Measurements from ENCODE around the gene TCL1B. TPM values are rescaled to one million over a fixed set of nuclear protein-coding genes. Genes with fewer than 3 reads are reported as not detected.

Gene TCL1B
- total RNA-seq, 1 donor from 2014 or later, result 1.0 TPM

DNA sequence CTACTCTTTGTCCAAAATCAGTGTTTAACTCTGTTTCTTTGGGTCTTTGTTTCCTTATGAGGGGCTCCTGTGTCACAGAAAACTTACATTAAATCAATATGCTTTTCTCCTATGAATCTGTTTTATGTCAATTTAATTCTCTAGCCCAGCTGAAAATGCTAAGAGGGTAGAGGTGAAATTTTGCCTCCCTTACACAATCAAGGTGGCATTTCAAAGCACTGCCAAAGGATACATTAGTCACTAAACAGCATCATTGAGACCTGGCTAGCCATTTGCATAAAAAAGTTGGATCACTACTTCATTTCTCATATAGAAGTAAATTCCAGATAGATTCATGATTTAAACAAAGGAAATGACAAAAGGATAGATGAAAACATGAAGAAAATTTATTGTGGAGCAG is 12.1 kb downstream of the TCL1B start:
- Histone ChIP-seq H3K27me3 (ENCODE audit: control insufficient read depth in 3 of 3, insufficient read depth in 3 of 3, low read length in 3 of 3) (peaks cover 11 to 26% (median 19%) of the 10 kb centered on the region in 3 donors), H3K9me3 (ENCODE audit: control insufficient read depth in 3 of 3, low read length in 3 of 3) (no peaks in the 10 kb centered on the region)

DNA sequence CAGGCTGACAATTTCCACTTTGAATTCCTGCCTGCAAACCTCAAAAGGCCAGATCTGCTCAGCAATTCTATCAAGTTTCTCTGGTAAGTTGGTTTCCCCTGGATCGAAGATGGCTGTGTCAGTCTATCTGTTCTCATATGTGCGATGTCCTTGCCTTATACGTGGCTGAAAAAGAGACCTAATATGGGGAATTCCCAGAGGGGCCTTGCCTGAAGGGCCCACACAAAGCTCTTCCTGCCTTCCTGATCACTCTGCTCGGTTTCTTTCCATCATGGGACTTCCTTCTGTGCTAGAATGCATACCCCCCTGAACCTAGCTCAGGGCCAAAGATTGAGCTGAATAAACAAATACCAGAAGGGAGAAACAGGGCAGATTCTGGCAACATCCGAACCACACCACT is 13.2 kb downstream of the TCL1B start:
- no peak overlapping the region for H3K9ac ChIP-seq (ENCODE audit: low read depth in 1 of 3, low read length in 3 of 3)
- no peaks in the 10 kb centered on the region for H3K36me3 ChIP-seq (ENCODE audit: control insufficient read depth in 3 of 3, insufficient read depth in 3 of 3, low read length in 3 of 3)
- H3K27me3 ChIP-seq (ENCODE audit: control insufficient read depth in 3 of 3, insufficient read depth in 3 of 3, low read length in 3 of 3), result peaks cover 11 to 24% (median 19%) of the 10 kb centered on the region in 3 donors
- H3K27ac ChIP-seq (ENCODE audit: low read depth, low read length), result no peak overlapping the region
- no peak overlapping the region for H3K4me3 ChIP-seq (ENCODE audit: low read length in 3 of 3)
- H3K9me3 ChIP-seq (ENCODE audit: control insufficient read depth in 3 of 3, low read length in 3 of 3), result no peaks in the 10 kb centered on the region
- H3K4me1 ChIP-seq (ENCODE audit: control insufficient read depth in 3 of 3, insufficient read depth in 3 of 3, low read length in 3 of 3), result no peaks in the 10 kb centered on the region

More for the DNA sequence above, 12.1 kb downstream of the TCL1B start:
- Histone ChIP-seq H3K4me1 (ENCODE audit: control insufficient read depth in 3 of 3, insufficient read depth in 3 of 3, low read length in 3 of 3) (no peaks in the 10 kb centered on the region), H3K9ac (ENCODE audit: low read depth in 1 of 3, low read length in 3 of 3) (no peak overlapping the region), H3K27ac (ENCODE audit: low read depth, low read length) (no peak overlapping the region), H3K36me3 (ENCODE audit: control insufficient read depth in 3 of 3, insufficient read depth in 3 of 3, low read length in 3 of 3) (no peaks in the 10 kb centered on the region), H3K4me3 (ENCODE audit: low read length in 3 of 3) (no peak overlapping the region)

DNA sequence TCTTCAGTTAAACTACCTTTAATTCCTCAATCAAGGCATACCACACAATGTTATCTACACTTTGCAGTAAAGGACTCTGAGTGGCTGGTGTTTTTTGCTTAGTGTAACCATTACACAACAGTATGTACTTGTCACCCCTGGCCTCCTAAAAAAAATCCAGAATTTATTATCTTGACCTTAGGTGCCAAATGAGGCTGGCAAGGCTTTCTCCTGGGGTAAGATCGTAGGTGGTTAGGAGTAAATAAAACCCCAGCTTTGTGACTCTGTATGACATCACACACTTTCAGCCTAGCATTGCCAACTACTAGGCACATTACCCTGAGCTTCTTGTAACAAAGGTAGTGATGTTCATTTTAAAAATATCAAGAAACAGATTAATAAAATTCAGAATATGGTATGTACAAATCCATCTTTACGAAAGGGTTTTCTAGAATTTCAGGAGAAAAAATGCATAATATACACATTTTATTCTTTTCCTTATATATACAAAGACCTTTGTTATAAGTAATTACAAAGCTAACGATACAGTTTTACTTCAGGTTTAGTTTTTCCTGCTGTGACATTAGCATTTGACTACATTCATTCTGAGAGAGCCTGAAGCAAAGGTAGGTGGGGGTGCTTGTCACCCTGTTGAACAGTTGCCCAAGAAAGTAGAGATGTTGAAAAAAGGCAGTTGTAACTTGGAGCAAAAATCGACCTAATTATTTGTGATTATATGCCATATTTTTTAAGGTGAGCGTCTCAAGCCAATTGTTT is 14.2 kb downstream of the TCL1B start:
- no peaks in the 10 kb centered on the region for H3K9me3 ChIP-seq (ENCODE audit: control insufficient read depth in 3 of 3, low read length in 3 of 3)
- H3K9ac ChIP-seq (ENCODE audit: low read depth in 1 of 3, low read length in 3 of 3), result no peak overlapping the region
- no peak overlapping the region for H3K27ac ChIP-seq (ENCODE audit: low read depth, low read length)
- peaks cover 11 to 19% (median 17%) of the 10 kb centered on the region in 3 donors for H3K27me3 ChIP-seq (ENCODE audit: control insufficient read depth in 3 of 3, insufficient read depth in 3 of 3, low read length in 3 of 3)
- no peak overlapping the region for H3K4me3 ChIP-seq (ENCODE audit: low read length in 3 of 3)
- H3K4me1 ChIP-seq (ENCODE audit: control insufficient read depth in 3 of 3, insufficient read depth in 3 of 3, low read length in 3 of 3), result no peaks in the 10 kb centered on the region
- no peaks in the 10 kb centered on the region for H3K36me3 ChIP-seq (ENCODE audit: control insufficient read depth in 3 of 3, insufficient read depth in 3 of 3, low read length in 3 of 3)

DNA sequence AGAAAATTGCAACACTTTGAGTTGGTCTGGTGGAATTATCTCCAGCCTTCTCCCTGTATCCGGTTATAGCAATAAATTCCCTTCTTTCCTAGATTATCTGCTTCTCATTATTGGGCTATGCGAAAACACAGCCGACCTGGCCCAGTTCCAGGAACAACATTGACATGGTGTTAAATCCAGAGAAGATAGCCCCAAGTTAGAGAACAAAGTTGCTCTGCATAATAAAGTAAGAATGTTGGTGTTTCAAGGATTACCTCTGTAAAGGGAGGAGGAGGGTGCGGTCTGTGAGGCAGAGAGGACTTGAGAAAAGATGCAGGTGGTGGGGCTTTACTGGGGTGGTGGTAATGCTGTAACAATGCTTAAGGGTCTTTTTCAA is 15.6 kb downstream of the TCL1B start:
- H3K27me3 ChIP-seq (ENCODE audit: control insufficient read depth in 3 of 3, insufficient read depth in 3 of 3, low read length in 3 of 3), result peaks cover 11 to 15% (median 14%) of the 10 kb centered on the region in 3 donors

DNA sequence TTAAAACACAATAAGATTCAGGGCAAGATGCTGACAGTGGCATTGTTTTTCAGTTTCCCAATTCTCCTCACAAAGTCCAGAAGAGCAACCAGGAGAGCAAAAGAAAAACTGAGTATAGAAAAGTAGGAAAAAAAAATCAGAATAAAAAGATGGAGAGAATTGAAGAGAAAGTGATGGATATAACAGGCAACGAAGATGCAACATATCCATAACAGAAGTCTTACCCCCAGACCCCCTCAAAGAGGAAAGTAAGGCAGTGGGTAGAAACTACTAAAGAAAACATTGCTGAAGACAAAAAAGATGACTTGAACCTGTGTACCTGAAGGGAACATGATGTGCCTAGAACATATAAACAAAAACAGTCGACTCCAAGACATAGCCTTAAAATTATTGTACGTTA is 17.1 kb downstream of the TCL1B start:
- H3K27me3 ChIP-seq (ENCODE audit: control insufficient read depth in 3 of 3, insufficient read depth in 3 of 3, low read length in 3 of 3), result peaks cover 6 to 15% (median 9%) of the 10 kb centered on the region in 3 donors
- H3K4me1 ChIP-seq (ENCODE audit: control insufficient read depth in 3 of 3, insufficient read depth in 3 of 3, low read length in 3 of 3), result no peaks in the 10 kb centered on the region
- no peak overlapping the region for H3K27ac ChIP-seq (ENCODE audit: low read depth, low read length)

More for the DNA sequence above, 15.6 kb downstream of the TCL1B start:
- H3K4me3 ChIP-seq (ENCODE audit: low read length in 3 of 3), result no peak overlapping the region
- no peak overlapping the region for H3K27ac ChIP-seq (ENCODE audit: low read depth, low read length)
- H3K4me1 ChIP-seq (ENCODE audit: control insufficient read depth in 3 of 3, insufficient read depth in 3 of 3, low read length in 3 of 3), result no peaks in the 10 kb centered on the region
- no peak overlapping the region for H3K9ac ChIP-seq (ENCODE audit: low read depth in 1 of 3, low read length in 3 of 3)
- H3K36me3 ChIP-seq (ENCODE audit: control insufficient read depth in 3 of 3, insufficient read depth in 3 of 3, low read length in 3 of 3), result no peaks in the 10 kb centered on the region
- no peaks in the 10 kb centered on the region for H3K9me3 ChIP-seq (ENCODE audit: control insufficient read depth in 3 of 3, low read length in 3 of 3)

DNA sequence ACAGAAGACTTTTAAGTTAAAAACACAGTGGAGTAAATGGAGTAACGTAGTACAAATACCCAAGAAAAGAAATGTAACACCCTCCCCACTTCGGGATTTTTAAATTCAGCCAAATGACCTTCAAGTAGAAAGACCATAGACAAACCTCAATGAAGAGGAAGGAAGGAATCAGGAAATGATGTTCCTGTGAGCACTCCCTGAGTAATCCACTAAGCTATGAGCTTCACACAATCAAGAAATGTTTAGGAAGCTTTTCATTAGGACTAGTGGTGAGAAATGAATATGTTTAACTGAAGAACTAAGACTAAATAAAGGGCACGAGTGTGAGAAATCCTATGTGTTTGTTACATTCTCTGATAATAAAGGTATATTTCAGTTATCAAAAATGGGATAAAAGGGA is 17.6 kb downstream of the TCL1B start:
- H3K27me3 ChIP-seq (ENCODE audit: control insufficient read depth in 3 of 3, insufficient read depth in 3 of 3, low read length in 3 of 3), result peaks cover 6 to 15% (median 9%) of the 10 kb centered on the region in 3 donors
- H3K4me1 ChIP-seq (ENCODE audit: control insufficient read depth in 3 of 3, insufficient read depth in 3 of 3, low read length in 3 of 3), result no peaks in the 10 kb centered on the region
- no peak overlapping the region for H3K9ac ChIP-seq (ENCODE audit: low read depth in 1 of 3, low read length in 3 of 3)
- no peak overlapping the region for H3K27ac ChIP-seq (ENCODE audit: low read depth, low read length)
- no peaks in the 10 kb centered on the region for H3K36me3 ChIP-seq (ENCODE audit: control insufficient read depth in 3 of 3, insufficient read depth in 3 of 3, low read length in 3 of 3)
- no peaks in the 10 kb centered on the region for H3K9me3 ChIP-seq (ENCODE audit: control insufficient read depth in 3 of 3, low read length in 3 of 3)
- H3K4me3 ChIP-seq (ENCODE audit: low read length in 3 of 3), result no peak overlapping the region

More for the DNA sequence above, 17.1 kb downstream of the TCL1B start:
- Histone ChIP-seq H3K4me3 (ENCODE audit: low read length in 3 of 3) (no peak overlapping the region), H3K36me3 (ENCODE audit: control insufficient read depth in 3 of 3, insufficient read depth in 3 of 3, low read length in 3 of 3) (no peaks in the 10 kb centered on the region), H3K9ac (ENCODE audit: low read depth in 1 of 3, low read length in 3 of 3) (no peak overlapping the region), H3K9me3 (ENCODE audit: control insufficient read depth in 3 of 3, low read length in 3 of 3) (no peaks in the 10 kb centered on the region)

DNA sequence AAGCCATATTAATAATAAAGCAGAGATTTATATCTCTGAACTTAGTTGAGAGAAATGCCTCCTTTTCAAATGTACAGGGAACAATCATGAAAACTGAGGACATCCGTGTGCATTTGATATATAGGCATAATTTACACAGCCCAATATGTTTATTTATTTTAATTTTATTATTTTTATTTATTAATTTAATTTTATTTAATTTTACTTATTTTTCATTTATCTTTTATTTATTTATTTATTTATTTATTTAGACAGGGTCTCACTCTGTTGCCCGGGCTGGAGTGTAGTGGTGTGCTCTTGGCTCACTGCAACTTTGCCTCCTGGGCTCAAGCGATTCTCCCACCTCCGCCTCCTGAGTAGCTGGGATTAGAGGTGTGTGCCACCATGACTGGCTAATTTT is 19.3 kb downstream of the TCL1B start:
- H3K9ac ChIP-seq (ENCODE audit: low read depth in 1 of 3, low read length in 3 of 3), result no peak overlapping the region
- no peak overlapping the region for H3K4me3 ChIP-seq (ENCODE audit: low read length in 3 of 3)
- no peak overlapping the region for H3K27ac ChIP-seq (ENCODE audit: low read depth, low read length)
- H3K9me3 ChIP-seq (ENCODE audit: control insufficient read depth in 3 of 3, low read length in 3 of 3), result no peaks in the 10 kb centered on the region
- H3K27me3 ChIP-seq (ENCODE audit: control insufficient read depth in 3 of 3, insufficient read depth in 3 of 3, low read length in 3 of 3), result peaks cover 6 to 12% (median 8%) of the 10 kb centered on the region in 3 donors
- no peaks in the 10 kb centered on the region for H3K4me1 ChIP-seq (ENCODE audit: control insufficient read depth in 3 of 3, insufficient read depth in 3 of 3, low read length in 3 of 3)
- no peaks in the 10 kb centered on the region for H3K36me3 ChIP-seq (ENCODE audit: control insufficient read depth in 3 of 3, insufficient read depth in 3 of 3, low read length in 3 of 3)

DNA sequence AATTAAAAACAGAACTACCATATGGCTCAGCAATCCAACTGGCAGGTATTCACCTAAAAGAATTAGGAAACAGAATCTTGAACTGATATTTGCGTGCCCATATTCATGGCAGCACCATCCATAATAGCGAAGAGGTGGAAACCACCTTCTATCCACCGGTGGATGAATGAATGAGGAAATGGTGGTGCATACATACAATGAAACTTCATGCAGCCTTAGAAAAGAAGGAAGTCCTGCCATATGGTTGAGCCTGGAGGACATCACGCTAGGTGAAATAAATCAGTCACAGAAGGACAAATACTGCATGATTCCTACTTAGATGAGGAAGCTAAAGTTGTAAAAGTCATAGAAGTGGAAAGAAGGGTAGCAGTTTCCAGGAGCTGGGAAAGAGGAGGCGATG is 21.1 kb downstream of the TCL1B start:
- no peak overlapping the region for H3K4me3 ChIP-seq (ENCODE audit: low read length in 3 of 3)
- H3K27ac ChIP-seq (ENCODE audit: low read depth, low read length), result no peak overlapping the region
- peaks cover 0 to 3% (median 0%) of the 10 kb centered on the region in 3 donors for H3K9me3 ChIP-seq (ENCODE audit: control insufficient read depth in 3 of 3, low read length in 3 of 3)
- H3K36me3 ChIP-seq (ENCODE audit: control insufficient read depth in 3 of 3, insufficient read depth in 3 of 3, low read length in 3 of 3), result no peaks in the 10 kb centered on the region
- H3K27me3 ChIP-seq (ENCODE audit: control insufficient read depth in 3 of 3, insufficient read depth in 3 of 3, low read length in 3 of 3), result peaks cover 0 to 13% (median 6%) of the 10 kb centered on the region in 3 donors
- no peak overlapping the region for H3K9ac ChIP-seq (ENCODE audit: low read depth in 1 of 3, low read length in 3 of 3)
- H3K4me1 ChIP-seq (ENCODE audit: control insufficient read depth in 3 of 3, insufficient read depth in 3 of 3, low read length in 3 of 3), result no peaks in the 10 kb centered on the region

DNA sequence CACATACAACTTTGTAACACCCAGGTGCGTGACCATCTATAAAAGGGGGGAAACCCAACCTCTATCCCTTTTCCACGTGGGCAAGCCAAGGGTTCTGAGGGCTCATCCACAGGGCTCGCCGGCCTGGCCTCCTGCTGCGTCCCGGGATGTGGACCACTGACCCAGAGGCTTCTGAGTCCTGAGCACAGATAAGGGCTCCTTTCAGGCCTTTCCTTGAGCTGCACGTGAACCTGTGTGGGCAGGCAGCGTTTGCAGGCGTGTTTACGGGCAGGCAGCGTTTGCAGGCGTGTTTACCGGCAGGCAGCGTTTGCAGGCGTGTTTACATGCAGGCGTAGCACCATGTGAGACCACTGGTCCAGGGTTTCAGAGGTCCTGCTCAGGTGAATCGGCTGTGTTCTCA is 23.9 kb downstream of the TCL1B start:
- H3K4me1 ChIP-seq (ENCODE audit: control insufficient read depth in 3 of 3, insufficient read depth in 3 of 3, low read length in 3 of 3), result no peaks in the 10 kb centered on the region
- no peak overlapping the region for H3K27ac ChIP-seq (ENCODE audit: low read depth, low read length)
- no peak overlapping the region for H3K9ac ChIP-seq (ENCODE audit: low read depth in 1 of 3, low read length in 3 of 3)
- peaks cover 0 to 4% (median 0%) of the 10 kb centered on the region in 3 donors for H3K9me3 ChIP-seq (ENCODE audit: control insufficient read depth in 3 of 3, low read length in 3 of 3)
- H3K27me3 ChIP-seq (ENCODE audit: control insufficient read depth in 3 of 3, insufficient read depth in 3 of 3, low read length in 3 of 3), result peaks cover 0 to 13% (median 10%) of the 10 kb centered on the region in 3 donors
- H3K4me3 ChIP-seq (ENCODE audit: low read length in 3 of 3), result no peak overlapping the region
- no peaks in the 10 kb centered on the region for H3K36me3 ChIP-seq (ENCODE audit: control insufficient read depth in 3 of 3, insufficient read depth in 3 of 3, low read length in 3 of 3)

DNA sequence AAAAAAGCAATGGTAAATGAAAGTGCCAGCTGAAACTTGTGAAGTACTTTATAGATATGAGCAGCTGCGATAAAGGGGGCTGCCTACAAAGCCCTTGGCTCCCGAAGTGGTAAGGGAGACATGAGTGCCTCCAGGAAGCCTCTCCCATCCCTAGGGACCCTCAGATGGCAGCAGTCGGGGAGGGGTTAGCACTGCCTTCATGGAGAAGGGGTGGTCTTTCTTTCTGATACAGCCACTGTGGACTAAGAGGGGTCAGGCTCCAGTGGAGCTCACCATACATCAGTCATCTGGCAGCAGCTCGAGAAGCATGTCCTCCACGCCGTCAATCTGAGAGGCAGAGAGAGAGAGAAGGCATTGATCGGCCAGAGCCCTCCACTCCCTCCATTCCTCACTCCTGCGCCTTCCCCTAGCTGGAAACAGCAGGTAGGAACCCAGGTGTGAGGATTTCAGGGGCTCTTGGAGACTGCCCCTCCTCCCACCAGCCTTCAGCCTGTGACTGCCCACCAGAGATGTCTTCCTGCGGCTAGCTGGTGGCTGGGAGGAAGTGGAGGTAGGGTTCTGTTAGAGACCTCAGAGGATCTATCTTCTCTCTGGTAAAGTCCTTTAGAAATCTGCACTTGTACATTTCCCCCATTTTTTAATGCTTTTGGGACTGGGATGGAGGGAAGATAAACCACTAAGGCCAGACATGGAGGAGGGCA is 25.4 kb downstream of the TCL1B start:
- H3K27me3 ChIP-seq (ENCODE audit: control insufficient read depth in 3 of 3, insufficient read depth in 3 of 3, low read length in 3 of 3), result peaks cover 0 to 13% (median 11%) of the 10 kb centered on the region in 3 donors
- H3K4me1 ChIP-seq (ENCODE audit: control insufficient read depth in 3 of 3, insufficient read depth in 3 of 3, low read length in 3 of 3), result no peaks in the 10 kb centered on the region
- H3K4me3 ChIP-seq (ENCODE audit: low read length in 3 of 3), result no peak overlapping the region
- no peaks in the 10 kb centered on the region for H3K36me3 ChIP-seq (ENCODE audit: control insufficient read depth in 3 of 3, insufficient read depth in 3 of 3, low read length in 3 of 3)
- H3K27ac ChIP-seq (ENCODE audit: low read depth, low read length), result no peak overlapping the region
- H3K9me3 ChIP-seq (ENCODE audit: control insufficient read depth in 3 of 3, low read length in 3 of 3), result peaks cover 0 to 4% (median 0%) of the 10 kb centered on the region in 3 donors
- no peak overlapping the region for H3K9ac ChIP-seq (ENCODE audit: low read depth in 1 of 3, low read length in 3 of 3)

All from skeletal muscle tissue (tissue), 4 donors.